ENCODE measurements around the gene ASPN.

DNA sequence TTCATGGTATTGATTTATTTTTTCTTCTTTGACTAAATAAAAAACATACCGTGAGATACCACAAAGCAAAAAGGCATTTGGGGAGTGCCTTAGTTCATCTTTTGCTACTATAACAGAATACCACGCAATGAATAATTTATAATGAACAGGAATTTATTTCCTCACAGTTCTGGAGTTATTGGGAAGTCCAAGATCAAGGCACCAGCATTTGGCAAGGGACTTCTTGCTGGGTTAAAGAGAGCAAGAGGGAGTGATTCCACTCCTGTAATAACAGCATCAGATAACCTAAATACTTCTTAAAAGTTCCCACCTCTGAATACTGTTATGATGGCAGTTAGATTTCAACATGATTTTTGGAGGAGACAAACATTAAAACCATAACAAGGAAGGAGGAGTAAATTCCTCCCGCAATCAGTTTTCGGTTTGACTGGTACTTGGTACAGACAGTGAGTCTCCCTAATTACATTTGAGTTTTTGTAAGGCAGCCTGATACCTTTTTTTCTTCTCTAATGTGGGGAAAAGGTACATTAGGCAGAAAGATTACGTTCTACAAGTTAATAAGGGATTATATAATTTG, 49.2 kb downstream of the ASPN start:
- TF ChIP-seq POLR2A (IDR thresholded peaks at IDR 0.05) = no peak
- TF ChIP-seq, protein P1, sequence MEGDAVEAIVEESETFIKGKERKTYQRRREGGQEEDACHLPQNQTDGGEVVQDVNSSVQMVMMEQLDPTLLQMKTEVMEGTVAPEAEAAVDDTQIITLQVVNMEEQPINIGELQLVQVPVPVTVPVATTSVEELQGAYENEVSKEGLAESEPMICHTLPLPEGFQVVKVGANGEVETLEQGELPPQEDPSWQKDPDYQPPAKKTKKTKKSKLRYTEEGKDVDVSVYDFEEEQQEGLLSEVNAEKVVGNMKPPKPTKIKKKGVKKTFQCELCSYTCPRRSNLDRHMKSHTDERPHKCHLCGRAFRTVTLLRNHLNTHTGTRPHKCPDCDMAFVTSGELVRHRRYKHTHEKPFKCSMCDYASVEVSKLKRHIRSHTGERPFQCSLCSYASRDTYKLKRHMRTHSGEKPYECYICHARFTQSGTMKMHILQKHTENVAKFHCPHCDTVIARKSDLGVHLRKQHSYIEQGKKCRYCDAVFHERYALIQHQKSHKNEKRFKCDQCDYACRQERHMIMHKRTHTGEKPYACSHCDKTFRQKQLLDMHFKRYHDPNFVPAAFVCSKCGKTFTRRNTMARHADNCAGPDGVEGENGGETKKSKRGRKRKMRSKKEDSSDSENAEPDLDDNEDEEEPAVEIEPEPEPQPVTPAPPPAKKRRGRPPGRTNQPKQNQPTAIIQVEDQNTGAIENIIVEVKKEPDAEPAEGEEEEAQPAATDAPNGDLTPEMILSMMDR (IDR thresholded peaks at IDR 0.05) = no peak
- no peak for TF ChIP-seq POLR2AphosphoS5 (IDR thresholded peaks at IDR 0.05; ENCODE audit: insufficient read depth in 1 of 2, low read depth in 1 of 2)
